ENCODE measurements around the gene RYR1.

The RYR1 gene

DNA sequence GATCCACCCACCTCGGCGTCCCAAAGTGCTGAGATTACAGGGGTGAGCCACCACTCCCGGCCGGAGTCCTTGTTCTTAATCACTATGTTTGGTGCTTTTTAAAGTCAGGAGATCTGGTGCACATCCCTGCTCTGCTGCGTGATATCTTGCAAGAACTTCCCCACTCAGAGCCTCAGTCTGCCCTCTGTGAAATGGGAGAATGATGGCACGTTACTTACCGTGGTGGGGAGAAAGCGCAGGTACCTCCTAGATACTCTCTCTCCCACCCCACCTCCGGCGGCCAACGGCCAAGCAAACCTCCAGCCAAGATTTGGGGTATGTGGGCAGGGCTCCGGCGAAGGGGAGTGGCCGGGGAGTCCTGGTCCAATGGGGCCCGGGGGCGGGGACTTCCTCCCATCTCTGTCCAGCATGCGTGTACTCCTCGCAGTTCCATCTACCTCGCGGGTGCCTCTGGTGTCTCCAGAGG is at the start of gene RYR1:
RYR1 (plus strand) TSS at position 424 of the 466 bp plus-strand sequence. CDS start 139 bp downstream, outside the sequence.
- peak in 1 of 2 donors; percentile 35 for DNase-seq (ENCODE audit: low read depth in 2 of 2)

GRCh38 chr19:38383743-38384142 is 49.7 kb upstream of the RYR1 start:
- DNase-seq (ENCODE audit: low read depth in 2 of 2): no peak

DNA sequence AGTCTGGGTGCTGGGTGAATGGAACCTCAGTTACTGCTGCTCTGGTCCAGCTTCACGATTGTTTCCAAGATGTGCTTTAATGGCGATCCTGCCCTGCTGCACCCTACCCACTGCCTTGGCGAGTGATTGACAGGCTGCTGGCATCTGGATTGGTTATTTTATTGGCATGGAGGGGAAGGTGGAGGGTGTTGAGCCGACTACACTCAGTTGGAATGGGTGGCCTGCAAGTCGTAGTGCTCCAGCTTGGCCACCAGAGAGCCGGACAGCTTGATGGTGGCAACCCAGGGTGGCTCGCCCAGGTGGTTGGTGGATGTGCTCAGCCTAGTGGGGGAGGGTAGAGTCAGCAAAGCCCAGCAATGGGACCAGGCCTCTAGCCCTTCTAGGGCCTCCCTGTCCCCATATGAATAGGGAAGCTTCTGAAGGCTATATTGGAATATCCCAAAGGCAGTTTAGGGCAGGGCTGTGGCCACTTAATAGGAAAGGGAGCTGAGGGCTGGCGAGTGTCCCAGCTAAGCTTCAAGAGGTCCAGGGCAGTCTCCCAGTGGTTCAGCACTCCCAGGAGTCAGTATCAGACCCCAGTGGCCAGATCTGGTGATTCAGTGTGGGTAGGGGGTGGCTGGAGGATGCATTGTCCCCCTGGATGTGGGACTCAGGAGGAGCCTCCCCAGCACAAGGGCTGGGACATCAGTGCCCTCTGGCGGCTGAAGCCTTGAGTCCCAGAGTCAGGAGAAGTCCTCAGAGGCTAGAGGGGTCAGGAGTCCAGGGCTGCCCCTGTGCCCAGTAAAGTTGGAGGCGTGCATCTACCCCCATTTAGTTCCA is 49.1 kb upstream of the RYR1 start:
- no peak for DNase-seq (ENCODE audit: low read depth in 2 of 2)

GRCh38 chr19:38385057-38385803 is 48.3 kb upstream of the RYR1 start:
- no peak for DNase-seq (ENCODE audit: low read depth in 2 of 2)

DNA sequence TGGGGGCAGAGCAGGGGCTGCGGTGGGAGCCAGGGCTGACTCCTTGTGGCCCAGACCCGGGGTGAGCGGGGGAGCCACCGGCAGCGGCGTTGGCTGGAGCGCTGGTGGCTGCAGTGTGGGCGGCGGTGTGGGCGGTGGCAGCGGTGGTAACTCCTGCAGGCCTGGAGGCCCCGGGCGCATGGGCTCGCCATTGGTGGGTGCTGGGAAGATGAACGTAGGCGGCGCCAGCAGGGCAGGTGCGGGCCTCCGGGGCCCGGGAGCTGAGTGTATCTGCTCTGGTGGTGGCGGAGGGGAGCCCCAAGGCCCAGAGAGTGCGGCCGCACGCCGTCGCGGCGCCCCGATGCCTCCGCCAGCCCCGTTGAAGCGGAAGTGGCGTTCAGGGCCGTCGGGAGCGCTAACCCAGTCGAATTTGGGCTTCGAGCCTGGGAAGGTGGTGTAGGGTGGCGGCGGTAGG is 47.7 kb upstream of the RYR1 start:
- DNase-seq (ENCODE audit: low read depth in 2 of 2): no peak

- DNase-seq (ENCODE audit: low read depth in 2 of 2): no peak
Measured at GRCh38 chr19:38386300-38386970, 47.1 kb upstream of the RYR1 start.

GRCh38 chr19:38386971-38387549 is 46.4 kb upstream of the RYR1 start:
- DNase-seq (ENCODE audit: low read depth in 2 of 2): no peak

DNA sequence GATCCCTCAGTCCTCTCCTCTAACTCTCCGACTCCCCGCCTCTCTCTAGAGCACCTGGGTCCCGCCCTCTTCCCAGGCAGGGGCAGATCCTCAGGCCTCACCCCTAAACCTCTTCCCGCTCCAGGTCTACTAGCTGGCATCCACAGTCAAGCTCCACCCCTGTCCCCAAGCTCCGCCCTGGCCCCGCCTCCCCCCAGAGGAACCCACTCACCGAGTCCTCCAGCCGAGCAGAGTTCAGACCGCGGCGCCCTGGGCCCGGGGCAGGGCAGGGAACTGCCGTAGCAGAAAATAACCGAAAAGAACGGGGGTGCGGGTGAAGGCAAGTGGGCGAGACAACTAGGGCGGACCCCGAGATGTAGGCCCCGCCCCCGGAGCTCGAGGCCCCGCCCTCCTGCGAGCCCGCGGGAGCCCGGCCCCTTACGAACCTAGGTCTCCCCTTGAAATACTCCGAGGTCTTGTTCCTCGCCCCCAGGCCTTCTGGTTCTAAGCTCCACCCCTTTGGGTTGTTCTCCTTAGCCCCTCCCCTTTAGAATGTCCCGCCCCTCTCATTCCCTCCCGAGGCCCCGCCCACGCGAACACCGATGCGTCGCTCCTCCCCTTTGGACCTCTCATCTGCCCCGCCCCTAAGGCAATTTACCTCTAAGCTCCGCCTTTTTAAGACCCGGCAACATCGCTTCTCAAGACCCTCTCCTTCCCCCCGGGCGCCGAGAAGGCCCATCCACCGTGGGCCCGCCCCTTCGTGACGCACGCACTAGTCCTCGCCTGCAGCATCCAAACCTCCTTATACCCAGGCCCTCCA is 45.7 kb upstream of the RYR1 start, which contains the start of gene GGN:
GGN (minus strand) TSS at position 485 of the 799 bp plus-strand sequence. CDS start 773 bp downstream, outside the sequence.
- DNase-seq (ENCODE audit: low read depth in 2 of 2): peak; percentile 55 to 68

GRCh38 chr19:38388349-38389100 is 45.0 kb upstream of the RYR1 start, which contains the start of gene SPRED3:
Gene SPRED3, plus strand, starts transcription at chr19:38388697. Its CDS starts 1,606 bp downstream, at chr19:38390303.
- no peak for DNase-seq (ENCODE audit: low read depth in 2 of 2)

GRCh38 chr19:38389101-38389925 is 44.2 kb upstream of the RYR1 start:
- DNase-seq (ENCODE audit: low read depth in 2 of 2): no peak

GRCh38 chr19:38389957-38390924 is 43.2 kb upstream of the RYR1 start:
- DNase-seq (ENCODE audit: low read depth in 2 of 2): no peak

- no peak for DNase-seq (ENCODE audit: low read depth in 2 of 2)
Measured at GRCh38 chr19:38391911-38392464, 41.5 kb upstream of the RYR1 start.

GRCh38 chr19:38392707-38393308 is 40.7 kb upstream of the RYR1 start:
- no peak for DNase-seq (ENCODE audit: low read depth in 2 of 2)

GRCh38 chr19:38394488-38394887 is 39.0 kb upstream of the RYR1 start:
- DNase-seq (ENCODE audit: low read depth in 2 of 2): peak; percentile 19 to 51

GRCh38 chr19:38395381-38396114 is 37.9 kb upstream of the RYR1 start:
- DNase-seq (ENCODE audit: low read depth in 2 of 2): no peak

DNA sequence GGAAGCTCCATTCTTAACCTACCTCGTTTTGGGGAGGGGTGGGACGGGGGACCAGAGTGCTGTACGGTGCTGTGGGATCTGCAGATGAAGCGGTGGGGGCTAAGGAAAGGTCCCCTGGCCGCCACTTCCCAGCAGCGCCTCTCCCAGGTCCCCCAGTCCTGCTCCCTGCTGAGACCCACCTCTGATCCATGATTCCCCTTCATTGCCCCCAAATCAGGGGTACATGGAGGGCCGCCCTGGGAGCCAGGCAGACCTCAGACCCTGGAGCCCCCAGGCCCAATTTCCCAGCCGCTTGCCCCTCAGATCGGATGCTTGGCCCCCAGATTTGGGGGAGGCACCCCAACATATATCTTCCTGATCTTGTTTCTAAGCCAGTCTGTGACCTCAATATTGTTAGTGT is 34.4 kb upstream of the RYR1 start:
- no peak for DNase-seq (ENCODE audit: low read depth in 2 of 2)

Measured in stimulated activated CD4-positive, alpha-beta T cell treated with anti-CD3 and anti-CD28 coated beads, Interleukin-1b, Interleukin-23, amount 100 ng/mL, for 1 hour (primary cell).